Endothelial cell of umbilical vein (primary cell): ENCODE results near the gene NFIC. TPM values are rescaled to one million over a fixed set of nuclear protein-coding genes. Genes with fewer than 3 reads are reported as not detected.

Experiments used
- BruUV-seq: library from RNA; stranded (reverse); fragments of 400-500 nt; replicated peaks from 2 replicates; lab custom pipeline; 2021; lab: Mats Ljungman, UMichigan
- CTCF ChIA-PET: fragments of 300-600, 350-600 bp; sonication (Branson Sonifier 250); formaldehyde crosslinking; loops from one replicate; lab custom pipeline; 2021; ENCODE audit warnings: antibody characterized with exemption, inconsistent platforms; lab: Charles Lee
- POLR2A ChIA-PET: fragments of 300-600, 350-600 bp; sonication (Branson Sonifier 250); formaldehyde crosslinking; loops from one replicate; lab custom pipeline; 2021; ENCODE audit warnings: antibody characterized with exemption, inconsistent platforms; lab: Charles Lee
- DNase-seq: peaks from one replicate; pipeline ENCODE4 v3.0.0-alpha.2; 2011; ENCODE audit warnings: low read depth, low spot score
- FAIRE-seq: peaks from 2 replicates; lab custom pipeline; 2011; peaks lifted over from hg19 to GRCh38; lab: Jason Lieb, UNC
- H2AFZ ChIP-seq: 2 replicates; pipeline ENCODE4 v1.6.0; 2012; ENCODE audit warnings: low read depth, low read length, control low read depth, inconsistent platforms
- H3K27ac ChIP-seq: 2 replicates; pipeline ENCODE4 v1.5.1; 2011; ENCODE audit warnings: low read depth, mild to moderate bottlenecking, control low read depth, low read length, moderate library complexity; ENCODE audit not compliant: insufficient read depth
- H3K27me3 ChIP-seq, 2 experiments: 2 replicates each; pipeline versions ENCODE4 v1.6.0 to v1.6.1; 2011; ENCODE audit warnings: low read length in 2 of 2, mixed read lengths in 1 of 2; ENCODE audit not compliant: control insufficient read depth in 2 of 2, insufficient read depth in 2 of 2
- H3K36me3 ChIP-seq, 2 experiments: 2 replicates in 1 of 2; 3 replicates in 1 of 2; pipeline ENCODE4 v1.5.1; 2011; ENCODE audit warnings: low read length in 2 of 2, mild to moderate bottlenecking in 1 of 2, moderate library complexity in 1 of 2; ENCODE audit not compliant: control insufficient read depth in 2 of 2, insufficient read depth in 2 of 2; ENCODE audit errors: extremely low read depth in 1 of 2
- H3K4me1 ChIP-seq: 3 replicates; pipeline ENCODE4 v1.5.1; 2011; ENCODE audit warnings: mild to moderate bottlenecking, low read length; ENCODE audit not compliant: control insufficient read depth, insufficient read depth; ENCODE audit errors: extremely low read depth
- H3K4me2 ChIP-seq: 2 replicates; pipeline ENCODE4 v1.6.1; 2011; ENCODE audit warnings: low read length, control low read depth, mixed read lengths; ENCODE audit not compliant: insufficient read depth
- H3K4me3 ChIP-seq, 3 experiments: fragments of 200-600 bp in 1 of 3; sonication (generic), shearing (Covaris generic) in 1 of 3; replicated peaks in 1 of 3; 2 replicates each; pipeline ENCODE4 v1.5.1; 2011 to 2016; ENCODE audit warnings: control low read depth in 3 of 3, low read length in 3 of 3, mild to moderate bottlenecking in 2 of 3, inconsistent platforms in 1 of 3, low read depth in 1 of 3, moderate library complexity in 1 of 3; ENCODE audit not compliant: insufficient read depth in 1 of 3
- H3K79me2 ChIP-seq: 2 replicates; pipeline ENCODE4 v1.6.0; 2012; ENCODE audit warnings: low read length, inconsistent platforms; ENCODE audit not compliant: control insufficient read depth, insufficient read depth
- H3K9ac ChIP-seq: replicated peaks from 2 replicates; pipeline ENCODE3; 2011; ENCODE audit warnings: low read length, control low read depth; ENCODE audit not compliant: insufficient read depth; ENCODE audit errors: extremely low read depth
- H3K9me1 ChIP-seq: replicated peaks from 3 replicates; pipeline ENCODE4 v1.6.0; 2011; ENCODE audit warnings: mild to moderate bottlenecking, low read length; ENCODE audit not compliant: control insufficient read depth, insufficient read depth; ENCODE audit errors: extremely low read depth
- H3K9me3 ChIP-seq: replicated peaks from 2 replicates; pipeline ENCODE4 v1.5.1; 2012; ENCODE audit warnings: low read length, inconsistent platforms; ENCODE audit not compliant: control insufficient read depth, insufficient read depth
- H4K20me1 ChIP-seq: replicated peaks from 2 replicates; pipeline ENCODE3; 2011; ENCODE audit warnings: mild to moderate bottlenecking, low read length; ENCODE audit not compliant: control insufficient read depth, insufficient read depth; ENCODE audit errors: extremely low read depth
- EZH2 ChIP-seq: IDR thresholded peaks from 2 replicates; pipeline ENCODE4 v1.6.1; 2012; ENCODE audit warnings: borderline replicate concordance, low read depth, mild to moderate bottlenecking, moderate library complexity, low read length, inconsistent platforms; ENCODE audit not compliant: severe bottlenecking
- FOS ChIP-seq: IDR thresholded peaks from 2 replicates; pipeline ENCODE4 v1.6.1; 2011; ENCODE audit warnings: mild to moderate bottlenecking, low read length, moderate library complexity, borderline replicate concordance; ENCODE audit not compliant: insufficient read depth
- GATA2 ChIP-seq: IDR thresholded peaks from 2 replicates; pipeline ENCODE4 v1.7.0; 2011; ENCODE audit warnings: low read depth, mild to moderate bottlenecking, moderate library complexity, mixed read lengths, low read length; ENCODE audit not compliant: insufficient read length, insufficient read depth
- JUN ChIP-seq: IDR thresholded peaks from 2 replicates; pipeline ENCODE4 v1.6.1; 2011; ENCODE audit warnings: borderline replicate concordance, low read depth; ENCODE audit not compliant: insufficient read length, insufficient read depth
- MYC ChIP-seq: IDR thresholded peaks from one replicate; pipeline ENCODE4 v1.6.1; 2011; ENCODE audit warnings: mild to moderate bottlenecking, low read depth, low read length
- POLR2A ChIP-seq: IDR thresholded peaks from 2 replicates; pipeline ENCODE4 v1.6.1; 2012; ENCODE audit warnings: low read depth, mild to moderate bottlenecking, control low read depth, low read length
- POLR2AphosphoS5 ChIP-seq: IDR thresholded peaks from 2 replicates; pipeline ENCODE4 v1.6.1; 2012; ENCODE audit warnings: low read depth, mild to moderate bottlenecking, control low read depth, low read length, moderate library complexity; ENCODE audit not compliant: insufficient read depth
- dilution Hi-C: fragments of 300-500 bp; cut with MboI; formaldehyde crosslinking; loops from one replicate; pipeline ENCODE4 v1.15.0; 2019; ENCODE audit warnings: low sequenced_read_pairs; ENCODE audit not compliant: extremely low pct_ligation_motif_present
- intact Hi-C: fragments of 100-400 bp; cut with micrococcal nuclease; formaldehyde crosslinking; loops from one replicate; pipeline ENCODE4 v1.10.0; 2022
- polyA plus RNA-seq, 4 experiments: library from polyadenylated mRNA; depleted of rRNA in 3 of 4; stranded (reverse) in 3 of 4; unstranded in 1 of 4; fragments of >200 nt; gene quantifications; 2 replicates each; pipeline versions ENCODE4 v1.2.1 to v1.2.3, GENCODE V29; 2011 to 2012; ENCODE audit warnings: missing spikeins in 1 of 4
- total RNA-seq: library from RNA; stranded (reverse); gene quantifications from 2 replicates; pipeline ENCODE4 v1.2.3, GENCODE V29; 2021
- TF ChIP-seq, protein P1 (sequence below), 2 donors: IDR thresholded peaks; 1 replicate in 1 of 2; 2 replicates in 1 of 2; pipeline ENCODE4 v1.5.1; 2011; ENCODE audit warnings: low read length in 2 of 2, mild to moderate bottlenecking in 2 of 2, moderate library complexity in 2 of 2, control low read depth in 1 of 2, inconsistent platforms in 1 of 2, low read depth in 1 of 2; ENCODE audit not compliant: insufficient read depth in 1 of 2; ENCODE audit errors: extremely low read depth in 1 of 2
- TF ChIP-seq, protein P2 (sequence below): IDR thresholded peaks from 2 replicates; pipeline ENCODE4 v1.6.1; 2011; ENCODE audit not compliant: insufficient read depth, insufficient read length

NFIC gene
- total and polyA plus RNA-seq, 2 donors (not counting 3 experiments of a cell fraction or from before 2014, with no cell fraction given), result 11.4 to 133 TPM

DNA sequence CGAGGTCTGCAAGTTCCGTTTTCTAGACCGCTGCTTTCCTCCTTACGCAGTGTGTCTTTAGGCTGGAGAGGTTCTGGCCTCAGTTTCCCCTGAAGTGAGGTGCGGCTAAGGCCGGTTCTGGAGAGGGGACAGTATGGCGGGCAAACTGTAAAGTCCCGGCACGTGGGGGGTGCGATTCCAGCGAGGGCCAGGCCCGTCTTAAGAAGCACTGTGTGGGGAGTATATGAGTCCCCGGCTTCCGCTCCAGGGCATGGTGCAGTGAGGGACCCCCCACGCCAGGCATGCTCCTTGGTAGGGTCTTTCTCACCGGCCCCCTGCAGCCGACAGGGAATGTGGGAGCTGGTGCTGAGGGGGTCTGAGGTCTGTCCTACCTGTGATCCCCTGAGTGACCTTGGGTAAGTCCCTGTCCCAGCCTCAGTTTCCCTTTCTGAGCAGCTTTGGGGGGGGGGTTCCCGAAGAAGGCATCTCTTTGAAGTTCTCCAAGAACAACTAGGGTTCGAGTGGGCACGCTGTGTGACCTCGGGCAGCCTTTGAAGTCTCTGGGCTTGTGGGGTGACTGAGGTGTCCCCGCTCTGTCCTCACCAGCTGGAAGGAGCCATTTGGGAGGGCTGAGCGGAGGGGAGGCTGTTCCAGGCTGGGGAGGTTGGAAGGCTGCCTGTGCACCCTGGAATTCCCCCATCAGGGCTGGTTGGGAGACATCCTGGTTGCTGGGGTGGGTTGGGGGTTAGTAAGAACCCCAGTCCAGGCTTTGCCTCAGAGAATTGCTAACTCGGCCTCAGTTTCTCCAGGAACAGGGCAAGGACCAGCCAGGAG lies 1.5 kb downstream of the NFIC start:
- DNase-seq (no peak), FAIRE-seq (no peak)
- H3K9me1 ChIP-seq, result no peaks in the 10 kb centered on the region
- intact Hi-C loops, result loop anchor here (2.0 kb wide), 1 partner anchor 91 kb away; no protein-coding TSS in a partner anchor
- no peak overlapping the region for H2AFZ ChIP-seq
- peak overlapping the region; percentile 70 for H3K4me2 ChIP-seq
- no peaks in the 10 kb centered on the region for H4K20me1 ChIP-seq
- peak overlapping the region; percentile 36 for H3K9ac ChIP-seq
- no TSS peak for BruUV-seq
- H3K27me3 ChIP-seq, result no peaks in the 10 kb centered on the region
- no peak overlapping the region for H3K27ac ChIP-seq
- TF ChIP-seq, protein P1, sequence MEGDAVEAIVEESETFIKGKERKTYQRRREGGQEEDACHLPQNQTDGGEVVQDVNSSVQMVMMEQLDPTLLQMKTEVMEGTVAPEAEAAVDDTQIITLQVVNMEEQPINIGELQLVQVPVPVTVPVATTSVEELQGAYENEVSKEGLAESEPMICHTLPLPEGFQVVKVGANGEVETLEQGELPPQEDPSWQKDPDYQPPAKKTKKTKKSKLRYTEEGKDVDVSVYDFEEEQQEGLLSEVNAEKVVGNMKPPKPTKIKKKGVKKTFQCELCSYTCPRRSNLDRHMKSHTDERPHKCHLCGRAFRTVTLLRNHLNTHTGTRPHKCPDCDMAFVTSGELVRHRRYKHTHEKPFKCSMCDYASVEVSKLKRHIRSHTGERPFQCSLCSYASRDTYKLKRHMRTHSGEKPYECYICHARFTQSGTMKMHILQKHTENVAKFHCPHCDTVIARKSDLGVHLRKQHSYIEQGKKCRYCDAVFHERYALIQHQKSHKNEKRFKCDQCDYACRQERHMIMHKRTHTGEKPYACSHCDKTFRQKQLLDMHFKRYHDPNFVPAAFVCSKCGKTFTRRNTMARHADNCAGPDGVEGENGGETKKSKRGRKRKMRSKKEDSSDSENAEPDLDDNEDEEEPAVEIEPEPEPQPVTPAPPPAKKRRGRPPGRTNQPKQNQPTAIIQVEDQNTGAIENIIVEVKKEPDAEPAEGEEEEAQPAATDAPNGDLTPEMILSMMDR (IDR thresholded peaks at IDR 0.05; ENCODE audit: extremely low read depth in 1 of 2, insufficient read depth in 1 of 2, low read depth in 1 of 2, low read length in 2 of 2), result no peak
- TF ChIP-seq POLR2AphosphoS5, result no peak
- no peak for TF ChIP-seq EZH2
- CTCF ChIA-PET, result interaction anchor here (2.3 kb wide), 1 partner anchor 61 kb away, joined by 10 read pairs; no protein-coding TSS in a partner anchor
- dilution Hi-C loops, result no loop called here
- peaks cover 26% of the 10 kb centered on the region for H3K4me1 ChIP-seq
- peaks cover 70% of the 10 kb centered on the region for H3K79me2 ChIP-seq
- H3K9me3 ChIP-seq, result no peaks in the 10 kb centered on the region
- POLR2A ChIA-PET, result no interaction called here
- peak overlapping the region; percentile 39 to 97 (median 53) for H3K4me3 ChIP-seq
- H3K36me3 ChIP-seq, result no peaks in the 10 kb centered on the region

DNA sequence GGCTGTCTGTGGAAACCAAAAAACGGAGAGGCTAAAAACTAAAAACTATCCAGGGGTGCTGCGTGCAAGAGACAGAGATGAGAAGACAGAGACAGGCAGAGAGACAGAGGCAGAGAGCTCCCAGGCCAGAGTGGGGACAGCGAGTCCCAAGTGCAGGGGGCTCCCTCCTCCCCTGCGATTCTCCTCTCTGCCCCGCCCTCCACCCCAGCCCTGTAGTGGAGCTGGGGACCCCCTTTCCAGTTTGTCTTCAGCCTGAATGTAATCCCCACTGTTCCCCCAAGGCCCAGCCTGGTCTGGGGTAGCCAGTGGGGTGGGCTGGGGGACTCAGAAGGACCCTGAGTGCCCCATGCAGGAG lies 2.0 kb downstream of the NFIC start:
- H3K27ac ChIP-seq, result no peak overlapping the region
- TF ChIP-seq FOS (no peak), JUN (no peak), GATA2 (no peak), MYC (no peak), POLR2AphosphoS5 (no peak), EZH2 (no peak), POLR2A (no peak)
- TF ChIP-seq, protein P1 (IDR thresholded peaks at IDR 0.05; ENCODE audit: extremely low read depth in 1 of 2, insufficient read depth in 1 of 2, low read depth in 1 of 2, low read length in 2 of 2), result no peak
- TF ChIP-seq, protein P2, sequence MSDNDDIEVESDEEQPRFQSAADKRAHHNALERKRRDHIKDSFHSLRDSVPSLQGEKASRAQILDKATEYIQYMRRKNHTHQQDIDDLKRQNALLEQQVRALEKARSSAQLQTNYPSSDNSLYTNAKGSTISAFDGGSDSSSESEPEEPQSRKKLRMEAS, result no peak
- intact Hi-C loops (no loop called here), dilution Hi-C loops (no loop called here)
- H4K20me1 ChIP-seq, result no peaks in the 10 kb centered on the region
- peak overlapping the region in 1 of 3 experiments; percentile 9 for H3K4me3 ChIP-seq
- no peaks in the 10 kb centered on the region for H3K9me3 ChIP-seq
- peak overlapping the region; percentile 64 for H3K4me2 ChIP-seq
- FAIRE-seq (peak; percentile 15), DNase-seq (no peak)
- no TSS peak for BruUV-seq
- H3K79me2 ChIP-seq, result peaks cover 74% of the 10 kb centered on the region
- ChIA-PET POLR2A (no interaction called here), CTCF (interaction anchor here (2.3 kb wide), 1 partner anchor 61 kb away, joined by 10 read pairs; no protein-coding TSS in a partner anchor)
- H3K9me1 ChIP-seq, result no peaks in the 10 kb centered on the region
- H2AFZ ChIP-seq, result no peak overlapping the region
- peaks cover 26% of the 10 kb centered on the region for H3K4me1 ChIP-seq
- no peaks in the 10 kb centered on the region for H3K36me3 ChIP-seq
- H3K27me3 ChIP-seq, result no peaks in the 10 kb centered on the region
- peak overlapping the region; percentile 36 for H3K9ac ChIP-seq
